Skin epidermis (tissue), 12 donors: Measurements from ENCODE around the gene INPP5F.
"Not testable (repeated sequence)": the region's sequence is repeated elsewhere in the genome, so short reads cannot be mapped to it uniquely, and the experiment has no call there.

ENCODE experiments used
- H3K27ac ChIP-seq, 21 experiments: fragments of 200-600 bp; sonication (generic) in 11 of 21; one replicate each; pipeline ENCODE4 v1.5.0; 2020; ENCODE audit warnings: mild to moderate bottlenecking in 3 of 21, inconsistent platforms in 2 of 21, moderate library complexity in 2 of 21
- H3K4me3 ChIP-seq, 7 experiments: fragments of 200-600 bp; sonication (generic) in 2 of 7; one replicate each; pipeline ENCODE4 v1.5.0; 2020; ENCODE audit warnings: inconsistent platforms in 2 of 7, mild to moderate bottlenecking in 2 of 7, moderate library complexity in 1 of 7

Gene INPP5F

DNA sequence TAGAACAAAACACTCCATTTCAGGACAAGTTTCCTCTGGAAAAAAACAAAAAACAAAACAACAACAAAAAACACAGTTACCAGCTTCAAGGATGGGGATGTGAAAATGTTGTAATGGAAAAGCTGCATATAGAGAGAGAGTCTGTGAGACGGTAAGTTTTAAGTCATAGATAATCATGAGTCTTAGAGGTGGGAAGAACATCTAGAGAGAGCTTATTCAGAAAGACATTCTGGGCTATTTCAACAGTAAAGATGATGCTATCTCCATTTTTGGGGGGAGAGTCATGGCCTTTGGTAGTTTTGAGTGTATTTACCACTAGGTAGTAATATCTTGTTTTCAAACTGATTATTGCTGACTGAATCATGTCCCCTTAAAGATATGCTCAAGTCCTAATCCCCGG is 23.3 kb upstream of the INPP5F start:
- Histone ChIP-seq H3K27ac (no peak overlapping the region), H3K4me3 (no peak overlapping the region)

DNA sequence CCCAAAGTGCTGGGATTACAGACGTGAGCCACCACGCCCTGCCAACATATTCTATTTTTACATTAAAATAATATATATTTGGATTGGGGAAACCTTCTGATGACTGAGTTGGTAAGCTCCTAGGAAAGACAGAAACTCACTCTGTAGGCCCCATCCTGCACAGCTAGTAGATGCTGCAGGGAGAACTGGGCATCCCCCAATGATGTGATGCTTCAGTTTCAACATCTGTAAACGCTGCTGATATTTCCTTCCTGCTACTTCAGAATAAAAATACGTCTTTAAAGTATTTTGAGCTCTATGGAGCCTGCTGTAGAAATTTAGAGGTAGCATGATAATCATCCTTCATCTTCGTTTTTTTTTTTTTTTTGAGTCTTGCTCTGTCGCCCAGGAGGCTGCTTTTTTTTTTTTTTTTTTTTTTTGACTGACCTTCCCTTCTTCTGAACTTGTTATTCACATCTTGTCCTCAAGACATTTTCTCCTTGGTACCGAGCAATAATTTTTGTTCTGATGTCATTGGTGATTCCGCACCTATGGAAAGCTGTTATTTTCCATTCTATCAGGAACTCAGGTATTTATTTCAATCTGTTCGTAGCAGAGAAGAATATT is 21.8 kb upstream of the INPP5F start:
- H3K27ac ChIP-seq, result peak overlapping the region in 3 of 21 experiments; percentile 46 to 89 (median 77)

DNA sequence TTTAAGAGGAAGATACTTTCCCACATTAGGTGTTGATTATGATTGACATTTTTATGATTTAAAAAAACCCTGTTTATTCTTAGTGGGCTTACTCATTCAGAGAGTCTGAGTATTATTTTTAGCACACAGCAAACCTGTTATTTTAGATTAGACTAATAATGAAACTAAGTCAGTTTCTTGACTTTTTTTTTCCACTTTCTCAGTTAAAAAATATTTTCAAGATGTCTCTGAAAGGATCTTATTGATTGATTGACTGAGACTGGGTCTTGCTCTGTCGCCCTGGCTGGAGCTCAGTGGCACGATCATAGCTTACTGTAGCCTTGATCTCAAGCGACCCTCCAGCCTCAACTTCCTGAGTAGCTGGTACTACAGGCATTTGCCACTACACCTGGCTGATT is 20.4 kb upstream of the INPP5F start:
- Histone ChIP-seq H3K27ac (peak overlapping the region in 4 of 21 experiments; percentile 3 to 89 (median 44)), H3K4me3 (no peak overlapping the region)

More for the DNA sequence above, 21.8 kb upstream of the INPP5F start:
- H3K4me3 ChIP-seq, result no peak overlapping the region

DNA sequence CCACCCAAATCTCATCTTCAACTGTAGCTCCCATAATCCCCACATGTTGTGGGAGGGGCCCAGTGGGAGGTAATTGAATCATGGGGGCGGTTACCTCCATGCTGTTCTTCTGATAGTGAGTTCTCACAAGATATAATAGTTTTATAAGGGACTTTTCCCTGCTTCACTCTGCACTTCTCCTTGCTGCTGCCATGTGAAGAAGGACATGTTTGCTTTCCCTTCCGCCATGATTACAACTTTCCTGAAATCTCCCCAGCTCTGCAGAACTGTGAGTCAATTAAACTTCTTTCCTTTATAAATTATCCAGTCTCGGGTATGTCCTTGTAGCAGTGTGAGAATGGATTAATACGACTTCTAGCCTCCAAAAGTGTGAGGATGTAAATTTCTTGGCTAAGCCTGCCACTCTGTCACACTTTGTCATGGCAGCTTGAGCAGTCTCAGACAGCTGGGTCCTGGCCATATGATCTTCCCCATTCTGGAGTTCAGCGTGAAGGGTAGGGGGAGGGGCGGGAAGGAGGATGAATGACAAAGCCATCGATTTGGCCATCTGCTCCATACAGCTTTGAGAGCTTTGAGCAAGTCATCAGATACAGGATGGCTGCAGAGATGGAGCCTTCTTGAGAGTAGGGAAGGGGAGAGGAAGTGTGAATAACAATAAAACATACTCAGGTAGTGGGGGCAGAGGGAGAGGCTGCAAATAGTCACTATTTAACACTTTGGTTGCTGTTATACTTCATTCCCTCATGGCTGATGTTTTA is 19.1 kb upstream of the INPP5F start:
- peak overlapping the region in 1 of 21 experiments; percentile 61 for H3K27ac ChIP-seq
- H3K4me3 ChIP-seq, result no peak overlapping the region

DNA sequence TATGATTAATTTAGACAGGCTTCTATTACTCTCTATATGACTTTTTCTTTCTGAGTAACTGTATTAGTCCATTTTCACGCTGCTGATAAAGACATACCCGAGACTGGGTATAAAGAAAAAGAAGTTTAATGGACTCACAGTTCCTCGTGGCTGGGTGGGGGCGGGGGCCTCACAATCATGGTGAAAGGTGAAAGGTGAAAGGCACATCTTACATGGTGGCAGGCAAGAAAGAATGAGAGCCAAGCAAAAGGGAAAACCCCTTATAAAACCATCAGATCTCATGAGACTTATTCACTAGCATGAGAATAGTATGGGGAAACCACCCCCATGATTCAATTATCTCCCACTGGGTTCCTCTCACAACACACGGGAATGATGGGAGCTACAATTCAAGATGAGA is 18.5 kb upstream of the INPP5F start:
- H3K4me3 ChIP-seq, H3K27ac ChIP-seq: not testable (repeated sequence)

DNA sequence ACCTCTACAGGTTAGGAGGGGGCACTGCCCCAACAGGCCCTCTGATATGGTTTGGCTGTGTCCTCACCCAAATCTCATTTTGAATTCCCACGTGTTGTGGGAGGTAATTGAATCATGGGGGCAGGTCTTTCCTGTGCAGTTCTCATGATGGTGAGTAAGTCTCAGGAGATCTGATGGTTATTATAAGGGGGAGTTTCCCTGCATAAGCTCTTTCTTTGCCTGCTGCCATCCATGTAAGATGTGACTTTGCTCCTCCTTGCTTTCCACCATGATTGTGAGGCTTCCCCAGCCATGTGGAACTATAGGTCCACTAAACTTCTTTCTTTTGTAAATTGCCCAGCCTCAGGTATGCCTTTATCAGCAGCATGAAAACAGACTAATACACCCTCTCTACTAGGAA is 14.9 kb upstream of the INPP5F start:
- not testable (repeated sequence) for H3K4me3 ChIP-seq

DNA sequence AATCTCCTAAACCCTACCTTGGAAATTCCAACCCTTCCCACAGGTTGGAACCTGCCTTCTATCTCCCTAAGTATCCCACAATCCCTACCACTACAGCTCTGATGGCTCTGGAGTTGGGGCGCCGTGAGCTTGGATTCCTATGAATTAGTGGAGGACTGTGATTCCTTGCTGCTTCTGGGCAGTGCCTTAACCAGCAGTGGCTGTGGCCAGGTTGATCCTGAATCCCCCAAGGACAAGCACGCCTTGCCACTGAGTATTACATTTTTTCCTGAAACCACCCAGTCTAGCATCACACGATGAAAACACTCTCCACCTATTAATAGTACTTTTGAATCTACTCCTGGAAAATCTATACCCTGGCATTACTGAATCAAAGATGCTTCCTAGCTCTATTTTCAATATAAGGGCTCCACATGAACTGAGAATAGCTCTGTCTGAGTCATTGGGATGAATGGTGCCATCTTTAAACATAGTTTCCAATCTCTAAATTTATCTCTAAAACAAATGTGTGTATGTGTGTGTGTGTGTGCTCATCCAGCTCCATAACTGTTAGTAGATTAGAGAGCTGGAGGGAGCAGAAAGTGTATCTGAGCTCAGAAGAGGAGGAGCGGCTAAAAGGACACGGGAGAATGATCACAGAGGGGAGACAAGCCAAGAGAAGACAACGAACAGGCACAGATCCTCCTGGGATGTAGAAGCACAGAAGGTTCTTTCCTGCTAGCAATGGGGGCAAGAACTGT is 11.9 kb upstream of the INPP5F start:
- Histone ChIP-seq H3K4me3 (no peak overlapping the region), H3K27ac (no peak overlapping the region)

More for the DNA sequence above, 14.9 kb upstream of the INPP5F start:
- not testable (repeated sequence) for H3K27ac ChIP-seq

DNA sequence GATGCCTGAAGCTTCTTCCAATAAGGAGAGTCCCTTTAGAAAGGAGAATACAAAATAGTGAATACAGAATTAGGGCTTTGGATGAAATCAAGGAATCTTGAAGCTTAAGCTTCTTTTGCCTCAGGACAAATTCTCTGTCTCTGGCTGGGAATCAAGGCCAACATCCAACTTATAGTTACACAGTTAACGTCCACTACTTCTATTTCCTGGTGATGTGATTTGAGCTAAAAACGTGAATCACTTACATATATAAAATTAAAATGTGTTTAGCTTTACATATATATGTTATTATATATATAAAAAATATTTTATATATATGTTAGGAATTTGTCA is 11.4 kb upstream of the INPP5F start:
- H3K4me3 ChIP-seq, result no peak overlapping the region

DNA sequence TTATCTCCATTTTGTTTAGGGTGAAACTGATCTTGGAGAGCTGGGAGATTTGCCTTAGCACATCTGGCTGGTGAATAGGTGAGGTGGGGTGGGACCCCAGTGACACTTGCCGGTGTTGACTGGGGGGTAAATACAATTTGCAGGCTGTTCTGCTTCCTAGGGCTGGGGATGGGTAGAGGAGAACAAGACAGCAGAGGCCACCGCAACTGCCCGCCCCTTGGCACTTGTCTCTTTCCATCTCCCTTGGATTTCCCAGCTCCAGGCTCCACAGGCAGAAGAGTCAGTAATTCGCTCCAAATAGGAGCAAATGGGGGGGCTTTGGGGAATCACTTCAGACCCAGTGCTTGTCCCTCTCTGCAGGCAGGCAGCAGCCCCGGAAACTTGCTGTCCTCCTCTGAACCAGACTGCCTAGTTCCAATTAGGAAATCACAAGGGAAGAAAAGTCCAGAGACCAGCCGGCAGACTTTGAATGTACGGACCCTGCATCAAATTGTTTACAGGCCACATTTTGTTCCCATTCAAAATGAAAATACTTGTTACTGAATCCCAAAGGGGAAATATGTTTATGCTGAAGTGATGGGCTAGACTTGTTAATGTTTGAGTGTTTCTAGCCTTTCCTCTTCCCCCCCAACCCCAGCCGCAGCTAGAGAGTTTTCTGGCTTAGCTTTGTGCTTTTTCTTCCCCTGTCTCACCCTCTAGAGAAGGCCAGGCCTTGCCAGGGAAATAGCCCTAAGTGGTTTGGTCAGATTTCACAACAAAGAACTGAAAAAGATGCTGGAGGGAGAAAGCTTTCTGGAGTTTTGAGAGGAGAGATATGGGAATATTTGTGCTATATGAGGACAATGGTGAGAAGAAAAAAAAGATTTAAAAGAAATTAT is 10.0 kb upstream of the INPP5F start:
- H3K27ac ChIP-seq, result peak overlapping the region in 3 of 21 experiments; percentile 30 to 43 (median 42)
- no peak overlapping the region for H3K4me3 ChIP-seq

More for the DNA sequence above, 11.4 kb upstream of the INPP5F start:
- no peak overlapping the region for H3K27ac ChIP-seq

DNA sequence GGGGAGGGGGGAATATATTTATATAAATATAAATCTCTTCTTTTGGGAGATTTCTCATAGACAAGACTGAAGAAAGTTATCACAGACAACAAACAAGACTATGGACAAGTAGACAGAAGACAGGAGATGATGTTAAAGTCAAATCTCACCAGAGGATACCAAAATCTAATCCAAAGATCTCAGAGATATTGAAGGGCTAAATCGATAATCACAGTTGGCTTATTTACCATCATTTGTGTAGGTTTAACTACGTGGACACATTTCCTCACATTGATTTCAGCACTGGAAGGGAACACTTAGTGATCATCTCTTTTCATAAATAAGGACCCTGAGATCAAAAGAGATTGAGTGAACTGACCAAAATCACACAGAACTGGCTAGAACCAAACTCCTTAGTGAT is 2.7 kb upstream of the INPP5F start:
- Histone ChIP-seq H3K27ac (no peak overlapping the region), H3K4me3 (no peak overlapping the region)

DNA sequence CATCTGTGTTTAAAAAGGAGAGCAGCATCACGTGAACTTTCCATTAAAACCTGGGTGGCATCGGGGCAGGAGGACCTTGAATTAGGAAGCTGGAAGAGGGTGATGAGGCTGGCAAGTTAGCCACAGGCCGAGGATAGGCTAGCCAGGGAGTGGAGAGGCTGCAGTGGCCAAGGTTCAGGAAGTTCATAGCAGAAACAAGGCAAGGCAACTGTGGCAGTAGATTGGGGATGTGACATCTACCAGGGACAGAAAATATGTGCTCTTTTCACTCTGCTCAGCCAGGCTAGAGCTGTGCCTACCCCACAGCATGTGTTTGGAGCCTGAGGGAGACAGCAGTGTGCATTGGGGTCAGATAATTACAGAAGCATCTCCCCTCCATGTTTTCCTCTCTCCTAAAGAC is 2.2 kb upstream of the INPP5F start:
- Histone ChIP-seq H3K27ac (peak overlapping the region in 1 of 21 experiments; percentile 25), H3K4me3 (no peak overlapping the region)

DNA sequence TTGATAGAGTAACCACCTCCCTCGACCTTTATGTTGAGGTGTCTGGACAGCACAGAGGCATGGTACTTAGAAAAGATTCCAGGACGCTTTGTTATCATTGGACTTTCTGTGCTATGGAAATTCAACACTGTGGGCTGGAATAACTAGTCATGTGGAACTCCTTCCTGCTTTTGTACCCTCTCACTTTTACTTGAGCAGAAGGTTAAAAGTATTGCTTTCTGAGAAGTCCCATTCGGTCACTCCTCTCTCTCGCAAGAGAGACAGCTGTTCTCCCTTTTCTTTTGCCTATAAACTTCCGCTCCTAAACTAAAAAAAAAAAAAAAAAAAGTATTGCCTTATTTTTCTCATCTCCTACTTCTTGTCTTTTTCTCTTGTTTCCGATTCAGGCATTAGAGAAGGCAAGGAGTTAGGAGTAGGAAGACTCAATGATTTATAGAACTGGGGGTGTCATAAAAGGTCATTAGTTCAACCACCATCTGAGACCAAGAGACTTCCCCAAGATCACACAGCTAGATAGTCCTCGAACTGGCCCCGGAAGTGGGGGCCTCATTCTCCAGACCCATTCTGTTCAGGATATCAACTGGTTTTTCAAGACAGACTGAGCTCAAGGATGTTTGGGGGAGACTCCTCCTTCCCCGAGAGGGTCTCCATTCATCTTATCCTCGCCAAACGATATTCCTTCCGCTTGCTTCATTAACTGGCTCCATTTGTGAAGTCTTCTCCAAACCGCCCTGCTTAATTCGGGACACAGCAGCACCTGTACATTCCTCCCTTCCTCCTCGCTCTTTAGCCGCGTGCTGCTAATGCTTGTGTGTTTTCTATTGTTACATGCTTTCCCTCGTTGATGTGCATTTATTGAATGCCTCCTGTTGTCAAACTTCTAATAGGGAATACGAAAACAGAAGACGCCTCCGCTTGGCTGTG is 995 bp upstream of the INPP5F start:
- peak overlapping the region; percentile 71 to 97 (median 82) for H3K4me3 ChIP-seq
- H3K27ac ChIP-seq, result peak overlapping the region; percentile 84 to 99 (median 92)

DNA sequence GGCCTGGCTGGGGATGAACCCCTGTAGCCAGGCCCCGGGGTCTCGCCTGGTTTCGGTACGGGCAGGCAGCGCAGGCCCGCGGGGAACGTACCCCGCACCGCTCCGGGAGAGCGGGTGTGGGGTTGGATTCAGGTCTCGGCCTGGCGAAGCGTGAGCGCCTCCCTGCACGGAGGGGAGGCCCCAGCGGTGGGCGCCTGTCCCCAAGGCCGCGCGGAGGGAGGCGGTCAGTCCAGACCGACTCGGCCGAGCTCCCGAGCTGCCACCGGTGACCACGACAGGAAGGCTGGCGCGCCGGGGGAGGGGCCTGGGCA is 378 bp upstream of the INPP5F start:
- Histone ChIP-seq H3K4me3 (peak overlapping the region; percentile 71 to 97 (median 82)), H3K27ac (peak overlapping the region; percentile 84 to 99 (median 92))

DNA sequence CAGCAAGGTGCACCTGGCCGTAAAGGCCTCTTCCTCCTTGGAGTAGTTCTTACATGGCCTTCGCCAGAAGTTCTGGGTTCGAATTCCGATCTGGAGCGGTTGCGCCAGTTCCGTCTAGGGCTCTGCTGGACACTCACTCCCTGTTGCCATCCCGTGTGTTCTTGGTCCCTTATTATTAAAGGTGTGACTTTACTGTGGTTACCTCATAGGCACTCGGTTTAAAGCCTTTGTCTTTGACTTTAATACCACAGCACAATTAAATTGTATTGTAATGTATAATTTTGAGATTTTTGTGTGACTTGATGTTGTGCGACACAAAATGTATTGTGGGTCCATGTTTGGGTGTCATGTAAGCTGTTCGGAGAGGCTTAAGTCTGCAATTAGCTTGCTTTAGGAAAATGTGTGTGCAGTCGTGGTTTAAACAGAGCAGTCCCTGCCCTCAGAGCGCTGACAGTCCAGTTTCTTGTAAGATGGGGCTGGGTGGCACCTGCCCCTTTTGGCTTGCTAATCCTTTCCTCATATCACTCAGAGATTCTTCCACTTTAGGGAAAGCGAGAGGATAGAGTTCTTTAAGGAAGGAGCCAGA is 919 bp downstream of the INPP5F start:
- peak overlapping the region; percentile 71 to 97 (median 82) for H3K4me3 ChIP-seq
- peak overlapping the region; percentile 16 to 99 (median 87) for H3K27ac ChIP-seq

DNA sequence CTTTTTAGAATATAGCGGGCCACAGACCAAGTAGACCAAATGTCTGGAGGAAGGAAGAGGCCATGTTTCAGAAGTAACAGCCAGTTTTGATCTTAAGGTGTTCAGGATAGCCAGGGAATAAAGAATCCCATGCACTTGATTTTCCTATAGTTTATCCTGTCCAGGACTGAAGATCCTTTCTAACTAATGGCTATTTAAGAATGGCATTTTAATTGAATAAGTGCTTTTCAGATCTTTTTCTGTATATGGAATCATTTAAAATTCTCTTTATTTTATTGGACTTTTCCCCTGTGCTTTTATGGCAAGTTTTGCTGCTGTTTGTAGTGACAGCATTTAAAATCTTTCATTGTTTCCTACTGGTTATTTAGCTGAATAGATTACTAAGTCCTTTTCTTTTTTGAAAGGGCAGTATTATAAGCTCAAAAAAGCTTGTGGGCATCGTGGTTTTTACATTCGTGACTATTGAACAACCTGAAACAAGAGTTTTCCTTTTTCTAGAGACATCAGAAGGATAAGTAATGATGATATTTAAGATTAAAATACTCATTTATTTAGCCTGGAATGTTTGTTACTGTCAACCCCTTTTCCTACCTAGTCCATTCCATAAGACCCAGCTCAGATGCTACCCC is 2.4 kb downstream of the INPP5F start:
- H3K27ac ChIP-seq, result peak overlapping the region in 1 of 21 experiments; percentile 13
- no peak overlapping the region for H3K4me3 ChIP-seq

DNA sequence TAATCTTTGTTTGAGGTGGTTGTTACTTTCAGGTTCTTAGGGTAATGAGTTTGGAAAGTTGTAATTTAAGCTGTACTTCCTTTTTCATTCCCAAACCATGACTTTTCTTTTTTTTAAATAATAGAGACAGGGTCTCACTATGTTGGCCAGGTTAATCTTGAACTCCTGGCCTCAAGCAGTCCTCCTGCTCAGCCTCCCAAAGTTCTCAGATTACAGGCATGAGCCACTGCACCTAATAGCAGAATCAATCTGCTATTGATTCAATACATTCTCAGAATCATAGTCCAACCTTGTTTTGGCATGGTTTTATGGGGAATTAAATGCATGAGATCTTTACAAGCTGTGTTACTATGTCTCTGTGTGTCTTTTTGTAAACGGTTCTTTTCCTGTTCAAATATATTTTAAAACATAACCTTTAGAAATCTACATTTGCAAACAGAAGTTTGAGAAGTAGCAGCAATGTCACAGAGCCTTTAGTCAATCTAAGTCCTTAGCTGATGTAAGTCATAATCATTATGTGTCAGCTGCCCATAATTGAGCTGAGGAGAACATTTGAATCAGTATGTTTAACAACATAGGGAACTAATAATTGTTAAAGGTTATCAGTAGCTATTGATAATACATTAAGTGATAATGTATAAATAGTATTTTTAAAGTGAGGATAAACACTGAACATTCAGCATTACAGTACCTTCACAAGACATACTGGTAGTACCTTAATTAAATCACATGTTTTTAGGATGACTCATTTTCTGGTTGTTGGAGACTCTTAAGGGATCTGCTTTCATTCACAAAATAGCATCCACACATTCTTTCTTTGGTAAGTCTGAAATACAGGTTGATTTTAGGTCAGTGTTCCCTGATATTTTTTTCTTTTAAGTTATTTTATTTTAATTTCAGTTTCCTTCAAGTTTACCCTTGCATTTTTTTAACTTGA is 8.8 kb downstream of the INPP5F start:
- H3K27ac ChIP-seq, result no peak overlapping the region
- no peak overlapping the region for H3K4me3 ChIP-seq

DNA sequence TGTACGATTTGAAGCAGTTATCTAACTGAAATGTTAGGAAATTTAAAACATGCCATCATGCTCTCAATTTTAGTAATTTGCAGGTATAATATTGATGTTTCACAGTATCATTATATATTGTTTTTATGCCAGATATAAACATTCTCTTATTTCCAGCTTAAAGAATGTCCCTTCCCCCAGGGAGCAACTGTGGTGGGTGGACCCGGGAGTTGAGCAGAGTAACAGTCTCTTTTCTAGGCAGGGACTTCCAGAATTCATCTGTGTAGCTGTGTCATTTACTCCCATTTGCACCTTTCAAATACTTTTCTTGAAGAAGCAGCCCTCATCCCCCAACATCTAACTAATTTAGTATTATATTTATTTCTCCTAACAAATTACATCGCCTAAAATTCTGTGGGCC is 9.6 kb downstream of the INPP5F start:
- no peak overlapping the region for H3K4me3 ChIP-seq
- no peak overlapping the region for H3K27ac ChIP-seq
